ENCODE results near the gene GALNT8.

Gene GALNT8

DNA sequence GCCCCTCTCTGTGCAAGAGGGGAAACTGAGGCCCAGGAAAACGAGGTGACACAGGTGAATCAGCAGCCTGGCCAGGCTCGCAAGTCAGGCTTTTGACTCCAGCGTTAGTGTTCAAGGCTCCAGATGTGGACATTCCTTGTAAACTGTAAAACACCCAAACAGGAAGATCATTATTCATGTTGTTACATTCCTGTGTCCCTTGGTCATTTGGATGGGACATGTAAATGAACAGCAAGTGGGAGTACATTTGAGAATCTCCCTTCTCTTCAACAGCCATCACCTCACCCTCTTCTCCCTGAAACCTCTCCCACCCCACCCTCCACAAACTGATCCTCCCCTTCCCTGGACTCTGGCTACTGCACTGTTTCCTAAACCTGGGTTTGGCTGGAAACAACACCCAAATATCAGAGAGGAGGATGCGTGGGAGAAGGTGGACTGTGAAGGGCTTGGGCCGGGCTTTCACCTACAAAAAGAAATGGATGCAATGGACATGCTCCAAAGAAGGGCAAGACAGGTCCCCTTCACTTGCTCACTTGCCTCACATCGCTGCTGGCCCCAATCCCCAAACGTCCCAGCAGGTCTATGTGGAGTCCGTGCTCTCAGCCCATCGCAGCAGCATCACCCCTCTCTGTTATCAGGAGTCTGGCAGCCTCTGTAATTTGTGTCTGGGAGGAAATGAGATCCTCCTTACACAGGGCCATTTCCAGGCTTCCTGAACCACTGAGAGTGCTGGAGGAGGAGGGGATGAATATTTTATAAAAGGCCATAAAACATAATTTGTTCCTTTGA, 76.7 kb downstream of the GALNT8 start:
- DNase-seq (ENCODE audit: low read depth in 2 of 2) = no peak

DNA sequence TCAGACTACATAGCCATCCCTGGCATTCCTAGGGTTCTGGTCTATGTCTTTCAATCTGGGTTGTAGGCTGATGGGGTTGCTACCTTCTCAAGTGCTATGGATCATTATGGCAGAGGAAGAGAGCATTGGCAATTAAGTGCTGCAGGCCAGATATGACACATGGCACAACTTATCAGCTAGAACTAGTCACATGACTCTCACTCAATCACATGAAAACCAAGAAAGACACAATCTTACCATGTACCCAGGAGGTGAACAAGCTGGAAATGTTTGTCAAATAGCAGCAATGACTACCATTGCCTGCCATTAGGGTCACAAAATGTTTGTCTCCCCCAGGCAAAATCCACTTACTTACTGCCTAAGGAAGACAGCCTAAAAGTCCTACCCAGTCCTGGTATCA, 80.4 kb downstream of the GALNT8 start:
- no peak for DNase-seq (ENCODE audit: low read depth in 2 of 2)

- DNase-seq (ENCODE audit: low read depth in 2 of 2) = no peak
Observed at GRCh38 chr12:4802841-4803240, 82.6 kb downstream of the GALNT8 start.

DNA sequence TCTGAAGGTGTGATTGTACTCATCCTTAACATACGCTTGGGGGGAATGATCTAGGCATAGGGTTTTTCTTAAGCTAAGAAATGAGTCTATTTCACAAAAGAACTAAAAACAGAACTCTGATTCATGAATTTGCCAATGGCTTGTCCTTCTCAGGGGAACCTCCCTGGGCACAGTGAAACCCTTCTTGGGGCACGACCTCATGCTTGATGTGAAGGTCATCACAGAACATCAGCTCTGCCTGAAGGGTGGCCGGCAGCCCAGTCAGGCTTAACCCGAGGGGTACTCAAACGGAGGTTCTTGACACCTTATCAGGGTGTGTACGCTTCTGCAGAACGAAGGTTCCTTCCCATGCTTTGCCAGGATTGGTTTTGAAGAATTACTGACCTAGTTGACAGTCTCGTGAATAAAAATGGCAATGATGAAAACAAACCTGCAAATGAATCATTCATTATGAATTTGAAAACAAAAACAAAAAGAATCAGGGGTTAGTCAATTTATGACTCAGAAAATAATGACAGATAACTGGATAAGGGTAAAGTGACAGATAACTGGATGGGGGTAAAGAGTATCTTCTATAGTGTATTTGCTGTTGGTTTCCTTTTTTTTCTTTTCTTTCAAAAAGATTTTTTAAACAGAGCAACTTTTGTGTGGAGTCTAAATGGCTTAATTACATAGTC, 86.4 kb downstream of the GALNT8 start:
- no peak for DNase-seq (ENCODE audit: low read depth in 2 of 2)

GRCh38 chr12:4807116-4807783, 87.0 kb downstream of the GALNT8 start:
- no peak for DNase-seq (ENCODE audit: low read depth in 2 of 2)

GRCh38 chr12:4807813-4808212, 87.6 kb downstream of the GALNT8 start:
- no peak for DNase-seq (ENCODE audit: low read depth in 2 of 2)

- no peak for DNase-seq (ENCODE audit: low read depth in 2 of 2)
Observed at GRCh38 chr12:4809013-4809448, 88.8 kb downstream of the GALNT8 start.

DNA sequence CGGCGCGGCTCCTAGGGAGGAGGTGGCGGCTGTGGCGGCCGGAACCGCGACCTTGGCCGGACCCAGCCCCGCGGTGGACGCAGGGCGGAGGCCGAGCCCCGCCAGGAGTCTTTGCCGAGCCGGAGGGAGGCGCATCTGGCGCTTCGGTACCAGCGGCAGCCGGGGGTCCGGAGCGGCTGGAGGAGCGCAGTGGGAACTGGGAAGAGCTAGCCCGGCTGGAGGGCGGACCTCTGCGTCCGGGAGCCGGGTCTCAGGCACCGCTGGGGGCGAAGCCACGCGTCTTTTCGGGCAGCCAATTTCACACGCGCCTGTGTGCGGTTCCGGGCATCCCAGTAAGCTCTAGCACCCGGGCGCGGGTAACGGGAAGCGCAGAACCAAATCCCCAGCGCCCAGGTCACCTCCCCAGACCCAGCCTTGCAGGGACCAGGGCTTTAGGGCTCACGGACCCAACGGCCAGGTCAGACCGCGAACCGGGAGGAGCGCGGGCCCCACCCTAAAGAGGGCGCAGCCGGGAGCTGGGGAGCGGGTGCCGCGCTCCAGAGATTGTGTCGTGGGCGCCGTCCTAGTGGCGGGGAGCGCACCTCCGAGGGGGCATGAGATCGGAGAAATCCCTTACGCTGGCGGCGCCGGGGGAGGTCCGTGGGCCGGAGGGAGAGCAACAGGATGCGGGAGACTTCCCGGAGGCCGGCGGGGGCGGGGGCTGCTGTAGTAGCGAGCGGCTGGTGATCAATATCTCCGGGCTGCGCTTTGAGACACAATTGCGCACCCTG, 89.4 kb downstream of the GALNT8 start:
- no peak for DNase-seq (ENCODE audit: low read depth in 2 of 2)

- no peak for DNase-seq (ENCODE audit: low read depth in 2 of 2)
Observed at GRCh38 chr12:4810219-4810671, 90.0 kb downstream of the GALNT8 start.

DNA sequence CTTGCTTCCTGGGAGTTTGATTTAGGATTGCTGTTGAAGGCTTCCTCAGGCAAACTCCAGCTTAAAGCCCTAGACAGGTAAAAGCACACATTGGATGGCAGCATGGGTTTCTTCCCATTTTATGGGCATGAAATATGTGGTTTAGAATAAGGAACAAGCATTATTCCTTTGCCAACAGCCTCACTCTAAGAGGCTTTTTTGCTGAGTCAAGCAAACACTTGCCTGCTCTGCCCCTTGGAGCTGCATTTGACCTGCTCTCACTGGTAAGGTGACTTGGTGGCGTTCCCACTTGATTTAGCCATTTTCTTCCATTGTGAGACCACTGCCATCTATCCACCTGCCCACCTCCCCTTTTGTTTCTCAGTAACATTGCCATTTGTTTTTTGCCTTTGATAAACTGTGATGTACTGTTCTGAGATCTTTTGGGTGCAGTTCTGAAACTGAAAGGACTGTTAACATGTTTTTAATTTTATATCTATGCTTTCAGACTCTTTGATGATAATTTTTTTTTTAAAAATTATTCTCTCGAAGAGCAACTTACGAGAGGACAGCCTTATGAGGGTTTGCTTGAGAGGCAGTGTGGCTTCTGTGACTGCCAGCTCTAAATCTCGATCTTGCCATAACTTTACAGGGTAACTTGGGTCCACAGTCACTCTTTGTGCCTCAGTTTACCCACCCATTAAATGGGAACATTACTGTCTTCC, 92.6 kb downstream of the GALNT8 start:
- no peak for DNase-seq (ENCODE audit: low read depth in 2 of 2)

- no peak for DNase-seq (ENCODE audit: low read depth in 2 of 2)
Observed at GRCh38 chr12:4813741-4814140, 93.5 kb downstream of the GALNT8 start.

GRCh38 chr12:4814485-4814884, 94.3 kb downstream of the GALNT8 start:
- no peak for DNase-seq (ENCODE audit: low read depth in 2 of 2)

GRCh38 chr12:4816744-4817525, 96.7 kb downstream of the GALNT8 start:
- no peak for DNase-seq (ENCODE audit: low read depth in 2 of 2)

- DNase-seq (ENCODE audit: low read depth in 2 of 2) = no peak
Observed at GRCh38 chr12:4817880-4818279, 97.7 kb downstream of the GALNT8 start.

- no peak for DNase-seq (ENCODE audit: low read depth in 2 of 2)
Observed at GRCh38 chr12:4819654-4820053, 99.5 kb downstream of the GALNT8 start.

DNA sequence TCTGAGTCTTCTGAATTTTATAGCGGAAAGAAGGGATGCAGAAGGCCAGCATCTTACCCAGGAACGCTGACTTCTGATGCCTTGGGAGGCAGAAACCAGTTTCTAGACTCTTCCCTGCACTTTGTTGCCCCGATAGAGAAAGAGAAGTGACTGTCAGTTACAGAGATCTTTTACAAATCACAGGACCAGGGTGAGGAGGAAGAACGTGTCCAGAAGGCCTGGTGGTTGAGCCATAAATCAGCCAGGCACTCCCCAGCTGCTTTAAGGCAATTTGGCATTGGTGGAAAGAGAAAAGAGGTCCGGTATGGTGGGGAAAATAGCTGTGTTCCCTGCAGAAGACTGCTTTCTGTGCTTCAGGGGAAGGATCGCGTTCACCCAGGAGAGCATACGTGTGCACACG, 100.8 kb downstream of the GALNT8 start:
- DNase-seq (ENCODE audit: low read depth in 2 of 2) = no peak

Data from stimulated activated CD8-positive, alpha-beta memory T cell treated with anti-CD3 and anti-CD28 coated beads, Interleukin-2, amount 100 ng/mL, for 1 hour (primary cell).